ENCODE results near the gene PPP2R2D. TPM values are rescaled to one million over a fixed set of nuclear protein-coding genes. Genes with fewer than 3 reads are reported as not detected.

The PPP2R2D gene
- 24.7 to 28.6 TPM (median 27.7 TPM) in 5 replicates for total RNA-seq (2022; extraction: Qiagen RNA extraction)

DNA sequence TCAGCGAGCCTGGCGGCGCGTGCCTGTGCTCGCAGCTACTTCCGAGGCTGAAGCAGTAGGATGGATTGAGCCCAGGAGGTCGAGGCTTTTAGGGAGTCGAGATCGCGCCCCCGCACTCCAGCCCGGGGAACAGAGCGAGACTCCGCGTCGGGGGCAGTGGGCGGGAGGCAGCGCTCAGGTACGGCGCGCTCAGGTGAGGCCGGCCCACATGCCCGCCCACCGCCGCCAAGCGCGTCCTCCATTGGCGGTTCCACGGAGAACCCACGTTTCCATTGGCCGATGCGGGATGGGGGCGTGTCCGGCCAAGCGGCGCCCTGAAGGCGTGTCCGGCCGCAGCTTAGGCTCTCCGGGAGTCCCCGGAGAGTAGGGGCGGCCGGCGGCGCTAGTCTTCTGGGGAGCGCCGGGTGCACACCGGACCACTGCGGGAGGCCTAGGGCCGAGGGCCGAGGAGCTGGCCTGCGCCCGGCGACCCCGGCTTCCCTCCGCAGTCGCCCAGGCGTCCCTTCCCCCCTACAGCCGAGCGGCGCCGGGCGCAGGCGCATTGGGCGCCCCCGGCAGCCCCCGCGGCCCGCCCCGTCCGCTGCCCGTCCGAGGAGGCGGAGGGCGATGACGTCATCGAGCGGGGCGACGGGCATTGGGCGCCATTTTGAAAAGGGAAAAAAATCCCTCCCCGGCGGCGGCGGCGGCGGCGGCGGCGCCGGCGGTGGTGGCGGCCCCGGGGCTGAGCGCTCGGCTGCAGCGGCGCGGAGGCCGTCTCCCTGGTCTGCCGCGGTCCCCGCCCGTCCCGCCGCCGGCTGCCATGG is at the start of gene PPP2R2D:
TSS of gene PPP2R2D (plus strand) at position 659 of the 803 bp plus-strand sequence. CDS start at position 800, 141 bp downstream.

DNA sequence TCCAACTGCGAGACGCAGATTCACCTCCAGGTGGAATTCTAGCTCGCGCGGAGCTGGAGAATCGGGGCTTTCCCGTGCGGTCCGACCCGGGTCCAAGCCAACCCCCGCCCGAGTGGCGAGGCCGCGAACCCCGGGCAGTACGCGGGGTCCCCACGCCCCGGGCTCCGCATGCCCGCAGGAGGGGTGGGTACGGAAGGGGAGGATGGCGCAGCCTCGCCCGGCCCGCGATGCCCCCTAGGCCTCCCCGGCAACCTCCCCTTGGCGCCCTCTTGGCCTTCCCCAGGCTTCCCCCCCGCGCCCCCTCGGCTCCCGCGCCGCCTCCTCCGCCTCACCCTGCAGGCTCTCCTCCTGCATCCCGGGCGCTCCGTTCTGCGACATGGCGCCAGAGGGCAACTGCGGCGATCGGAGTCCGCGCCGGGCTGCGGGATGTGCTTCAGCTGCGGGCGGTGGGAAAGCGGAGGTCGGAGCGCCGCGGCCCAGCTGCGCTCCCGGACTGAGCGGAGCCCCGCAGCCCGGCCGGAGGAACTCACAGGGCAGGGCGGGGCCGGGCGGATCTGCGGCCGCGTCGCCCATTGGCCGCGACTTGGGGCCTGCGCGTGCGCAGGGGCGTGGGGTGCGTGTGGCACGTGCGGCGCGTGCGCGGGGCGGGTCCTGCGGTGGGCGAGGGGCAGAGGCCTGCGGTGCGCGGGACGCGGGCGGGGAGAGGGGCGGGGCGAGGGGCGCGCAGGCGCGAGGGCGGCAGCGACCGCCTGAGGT is 80.8 kb downstream of the PPP2R2D start, which contains the start of gene BNIP3:
TSS of gene BNIP3 (minus strand) at position 495 of the 756 bp plus-strand sequence. CDS start at position 378, 117 bp downstream.

Other genes starting within 250 kb of the PPP2R2D start
- 42.1 to 45.2 TPM (median 42.7 TPM) in 5 replicates for gene BNIP3, start 80.9 kb downstream of the PPP2R2D start, total RNA-seq (2022; extraction: Qiagen RNA extraction)
- gene JAKMIP3, start 164.9 kb downstream of the PPP2R2D start, total RNA-seq (2022; extraction: Qiagen RNA extraction): 1.4 to 1.8 TPM (median 1.7 TPM) in 5 replicates